Anterior cingulate cortex (tissue), 58 donors: Measurements from ENCODE around the gene SUPT20H.

ENCODE experiments used
- DNase-seq, 58 donors: peaks; one replicate each; lab custom pipeline; 2025; lab: John Stamatoyannopoulos, UW

Gene SUPT20H

GRCh38 chr13:37058910-37059847, at the start of gene SUPT20H:
TSS of gene SUPT20H (minus strand) at chr13:37059688. CDS start at chr13:37051490, 8,198 bp downstream.
- peak; percentile 38 to 95 (median 88) for DNase-seq

GRCh38 chr13:37109051-37109678, 49.7 kb upstream of the SUPT20H start:
- DNase-seq = peak in 5 of 58 donors; percentile 0 to 25 (median 2)

- DNase-seq = no peak
Observed at GRCh38 chr13:37107868-37108267, 48.4 kb upstream of the SUPT20H start.

- DNase-seq = no peak
Observed at GRCh38 chr13:37107456-37107855, 48.0 kb upstream of the SUPT20H start.

GRCh38 chr13:37106642-37107041, 47.2 kb upstream of the SUPT20H start:
- no peak for DNase-seq

- no peak for DNase-seq
Observed at GRCh38 chr13:37105251-37105714, 45.8 kb upstream of the SUPT20H start, which contains the start of gene CSNK1A1L. TSS of gene CSNK1A1L (minus strand) at chr13:37105664. CDS start at chr13:37105256, 408 bp downstream.

- DNase-seq = no peak
Observed at GRCh38 chr13:37102896-37103295, 43.4 kb upstream of the SUPT20H start.

- no peak for DNase-seq
Observed at GRCh38 chr13:37101201-37101600, 41.7 kb upstream of the SUPT20H start.

- DNase-seq = no peak
Observed at GRCh38 chr13:37100731-37101130, 41.2 kb upstream of the SUPT20H start.

GRCh38 chr13:37097076-37097475, 37.6 kb upstream of the SUPT20H start:
- DNase-seq = no peak

- DNase-seq = no peak
Observed at GRCh38 chr13:37094840-37095239, 35.4 kb upstream of the SUPT20H start.

- DNase-seq = no peak
Observed at GRCh38 chr13:37094099-37094498, 34.6 kb upstream of the SUPT20H start.

GRCh38 chr13:37091835-37092234, 32.3 kb upstream of the SUPT20H start:
- DNase-seq = no peak

- DNase-seq = no peak
Observed at GRCh38 chr13:37090912-37091311, 31.4 kb upstream of the SUPT20H start.

GRCh38 chr13:37089495-37089894, 30.0 kb upstream of the SUPT20H start:
- no peak for DNase-seq

- no peak for DNase-seq
Observed at GRCh38 chr13:37087486-37087885, 28.0 kb upstream of the SUPT20H start.

GRCh38 chr13:37085606-37086005, 26.1 kb upstream of the SUPT20H start:
- no peak for DNase-seq

- DNase-seq = no peak
Observed at GRCh38 chr13:37076818-37077217, 17.3 kb upstream of the SUPT20H start.

GRCh38 chr13:37075164-37075563, 15.7 kb upstream of the SUPT20H start:
- no peak for DNase-seq

GRCh38 chr13:37074703-37075102, 15.2 kb upstream of the SUPT20H start:
- no peak for DNase-seq

GRCh38 chr13:37072024-37072423, 12.5 kb upstream of the SUPT20H start:
- DNase-seq = no peak
